Esophagus squamous epithelium (tissue), 5 donors: ENCODE data around the gene ANKRD40. TPM values are rescaled to one million over a fixed set of nuclear protein-coding genes. Genes with fewer than 3 reads are reported as not detected.
A peak's percentile ranks its signal among the peaks of the same experiment; 100 is the strongest.
"Not testable (repeated sequence)": the region's sequence is repeated elsewhere in the genome, so short reads cannot be mapped to it uniquely, and the experiment has no call there.

Source experiments
- DNase-seq: peaks from one replicate; lab custom pipeline; 2025; lab: John Stamatoyannopoulos, UW
- H3K27ac ChIP-seq, 4 donors: fragments of 200-600 bp; sonication (generic); one replicate each; pipeline ENCODE4 v1.5.1; 2016 to 2019; ENCODE audit warnings: mild to moderate bottlenecking in 1 of 4
- H3K27me3 ChIP-seq, 4 donors: fragments of 200-600 bp; sonication (generic); 1 replicate in 3 of 4; 2 replicates in 1 of 4; pipeline versions ENCODE4 v1.5.1 to v1.6.0; 2017 to 2021; ENCODE audit warnings: antibody characterized with exemption in 1 of 4
- H3K36me3 ChIP-seq, 3 donors: fragments of 200-600 bp; sonication (generic); one replicate each; pipeline ENCODE4 v1.5.1; 2016 to 2019
- H3K4me1 ChIP-seq, 3 donors: fragments of 200-600 bp; sonication (generic); one replicate each; pipeline ENCODE4 v1.5.1; 2017 to 2019
- H3K4me3 ChIP-seq, 4 donors: fragments of 200-600 bp; sonication (generic); 1 replicate in 3 of 4; 2 replicates in 1 of 4; pipeline ENCODE4 v1.5.1; 2016 to 2019; ENCODE audit warnings: mild to moderate bottlenecking in 2 of 4, moderate library complexity in 1 of 4
- H3K9me3 ChIP-seq, 3 donors: fragments of 200-600 bp; sonication (generic); one replicate each; pipeline ENCODE4 v1.5.1; 2016 to 2019
- CTCF ChIP-seq, 6 experiments: fragments of 450-650 bp in 4 of 6; fragments of 200-600 bp in 2 of 6; sonication (generic) in 2 of 6; IDR thresholded peaks; one replicate each; pipeline ENCODE4 v1.5.1; 2016 to 2019; ENCODE audit warnings: antibody characterized with exemption in 6 of 6, mild to moderate bottlenecking in 4 of 6, moderate library complexity in 4 of 6
- POLR2A ChIP-seq, 4 donors: fragments of 450-650 bp; IDR thresholded peaks; one replicate each; pipeline ENCODE4 v1.6.1; 2017; ENCODE audit warnings: antibody characterized with exemption in 4 of 4, mild to moderate bottlenecking in 4 of 4, moderate library complexity in 3 of 4
- WGBS, 2 donors: methylation state at CpG; one replicate each; pipeline ENCODE4 v1.1.5; 2018; 5-methylcytosine and 5-hydroxymethylcytosine counted together
- intact Hi-C: fragments of 100-400 bp; cut with DNase I; formaldehyde crosslinking; loops from one replicate; pipeline ENCODE4 v1.15.0; 2022
- total RNA-seq, 4 donors: library from RNA; depleted of rRNA; stranded (reverse); fragments of >200 nt; gene quantifications; one replicate each; pipeline ENCODE4 v1.1.0, GENCODE V29; 2016
- donor health status: DM: yes; HTN: yes; CAD: no.

The ANKRD40 gene
- total RNA-seq, 4 donors from 2014 or later, result 10.7 to 34.9 (median 17.9) TPM

DNA sequence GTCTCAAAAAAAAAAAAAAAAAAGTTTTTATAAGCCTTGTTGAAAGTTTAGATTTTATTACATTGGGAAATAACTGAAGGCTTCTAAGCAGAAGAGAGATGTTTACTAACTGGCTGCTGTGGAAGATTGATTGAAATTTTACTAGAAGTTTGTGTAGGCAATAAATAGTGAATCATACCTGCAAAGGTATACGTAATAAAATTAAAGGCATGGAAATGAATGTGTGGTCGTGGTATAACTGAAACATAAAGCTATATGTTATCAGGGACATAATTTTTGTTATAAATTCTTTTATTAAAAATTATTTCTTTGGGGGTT, 20.4 kb upstream of the ANKRD40 start:
- intact Hi-C loops, result no loop called here
- peaks cover 0 to 97% (median 70%) of the 10 kb centered on the region in 3 donors for H3K4me1 ChIP-seq
- no peak for DNase-seq
- WGBS, 2 donors, result 69 to 83% methylated on average over 2 of the region's 2 CpGs
- H3K9me3 ChIP-seq, result no peaks in the 10 kb centered on the region
- H3K36me3 ChIP-seq, result peaks cover 0 to 10% (median 0%) of the 10 kb centered on the region in 3 donors
- no peak overlapping the region for H3K27ac ChIP-seq
- TF ChIP-seq POLR2A (IDR thresholded peaks at IDR 0.05), result no peak
- no peak for TF ChIP-seq CTCF (IDR thresholded peaks at IDR 0.05)
- no peaks in the 10 kb centered on the region for H3K27me3 ChIP-seq
- H3K4me3 ChIP-seq, result no peak overlapping the region

DNA sequence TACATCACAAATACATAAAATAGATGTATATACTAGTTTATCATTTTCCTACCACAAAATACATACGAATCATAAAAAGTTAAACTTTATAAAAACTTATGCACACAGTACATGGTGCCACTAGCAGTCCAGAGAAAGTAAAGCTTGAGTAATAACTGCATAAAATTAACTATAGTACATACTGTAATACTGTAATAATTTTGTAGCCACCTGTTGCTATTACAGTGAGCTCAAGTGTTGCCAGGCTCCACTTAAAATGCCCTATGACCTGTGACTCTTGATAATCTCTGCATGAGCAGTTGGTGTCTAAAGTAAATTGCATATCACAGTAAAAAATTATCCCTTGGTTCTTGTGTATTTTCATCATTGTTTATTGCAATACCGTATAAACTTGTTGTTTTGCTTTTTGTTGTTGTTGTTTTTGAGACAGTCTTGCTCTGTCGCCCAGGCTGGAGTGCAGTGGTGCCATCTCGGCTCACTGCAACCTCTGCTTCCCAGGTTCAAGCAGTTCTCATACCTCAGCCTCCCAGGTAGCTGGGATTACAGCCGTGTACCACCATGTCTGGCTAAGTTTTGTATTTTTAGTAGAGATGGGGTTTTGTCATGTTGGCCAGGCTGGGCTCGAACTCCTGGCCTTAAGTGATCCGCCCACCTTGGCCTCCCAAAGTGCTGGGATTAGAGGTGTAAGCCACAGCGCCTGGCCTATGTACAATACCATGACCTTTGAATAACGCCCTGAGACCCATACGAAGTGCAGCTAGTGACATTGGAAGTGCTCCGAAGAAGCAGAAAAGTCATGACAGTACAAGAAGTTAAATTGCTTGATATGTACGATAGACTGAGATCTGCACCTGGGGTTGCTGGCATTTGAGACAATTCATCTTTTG, 18.3 kb upstream of the ANKRD40 start:
- no peak overlapping the region for H3K4me3 ChIP-seq
- TF ChIP-seq POLR2A (IDR thresholded peaks at IDR 0.05), result no peak
- no peak for TF ChIP-seq CTCF (IDR thresholded peaks at IDR 0.05)
- no peaks in the 10 kb centered on the region for H3K9me3 ChIP-seq
- H3K27ac ChIP-seq, result no peak overlapping the region
- intact Hi-C loops, result no loop called here
- 63 to 80% methylated on average over 12 of the region's 12 CpGs for WGBS, 2 donors
- H3K27me3 ChIP-seq, result no peaks in the 10 kb centered on the region
- peaks cover 0 to 10% (median 0%) of the 10 kb centered on the region in 3 donors for H3K36me3 ChIP-seq
- DNase-seq, result no peak
- H3K4me1 ChIP-seq, result peaks cover 0 to 100% (median 72%) of the 10 kb centered on the region in 3 donors

DNA sequence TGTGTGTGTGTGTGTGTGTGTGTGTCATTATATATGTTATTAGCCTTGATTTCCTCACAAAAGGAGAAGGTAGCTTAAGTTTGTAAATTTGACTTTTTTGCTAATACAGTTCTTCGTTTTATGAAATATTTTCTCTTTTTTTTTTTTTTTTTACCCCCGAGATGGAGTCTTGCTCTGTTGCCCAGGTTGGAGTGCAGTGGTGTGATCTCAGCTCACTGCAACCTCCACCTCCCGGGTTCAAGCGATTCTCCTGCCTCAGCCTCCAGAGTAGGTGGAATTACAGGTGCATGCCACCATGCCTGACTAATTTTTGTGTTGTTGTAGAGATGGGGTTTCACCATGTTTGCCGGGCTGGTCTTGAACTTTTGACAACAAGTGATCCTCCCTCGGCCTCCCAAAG, 16.9 kb upstream of the ANKRD40 start:
- 87 to 94% methylated on average over 6 of the region's 6 CpGs for WGBS, 2 donors
- H3K36me3 ChIP-seq, H3K27me3 ChIP-seq, H3K9me3 ChIP-seq, intact Hi-C loops, DNase-seq, H3K27ac ChIP-seq, H3K4me3 ChIP-seq: not testable (repeated sequence)
- H3K4me1 ChIP-seq, result peaks cover 0 to 92% (median 60%) of the 10 kb centered on the region in 3 donors

DNA sequence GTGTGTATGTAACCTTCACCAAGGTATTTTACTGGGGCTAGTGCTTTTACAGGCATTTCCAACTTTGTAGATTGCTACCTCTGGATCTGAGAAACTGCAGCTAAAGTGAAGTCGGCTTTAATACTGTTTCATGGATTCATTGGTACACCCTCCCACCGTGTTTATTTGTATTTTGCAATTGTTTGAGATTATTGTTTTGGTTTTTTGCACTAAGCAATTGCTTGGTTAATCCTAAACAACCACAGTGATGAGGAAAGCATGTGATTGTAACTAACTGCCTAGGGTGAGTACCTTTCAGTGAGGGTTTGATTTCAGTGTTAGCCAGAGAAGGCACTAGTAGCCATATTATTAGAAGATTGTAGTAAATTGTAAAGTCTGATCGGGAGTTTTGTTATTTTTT, 15.0 kb upstream of the ANKRD40 start:
- DNase-seq, result no peak
- H3K4me3 ChIP-seq, result no peak overlapping the region

GRCh38 chr17:50721194-50722010, 13.7 kb upstream of the ANKRD40 start:
- intact Hi-C loops, result no loop called here
- Histone ChIP-seq H3K9me3 (no peaks in the 10 kb centered on the region), H3K27ac (peak overlapping the region in 2 of 4 donors; percentile 98 to 99), H3K36me3 (peaks cover 0 to 6% (median 0%) of the 10 kb centered on the region in 3 donors), H3K27me3 (no peaks in the 10 kb centered on the region), H3K4me3 (peak overlapping the region; percentile 61 to 95 (median 86)), H3K4me1 (peaks cover 3 to 69% (median 40%) of the 10 kb centered on the region in 3 donors)
- DNase-seq, result no peak
- WGBS, 2 donors, result 2 to 3% methylated on average over 7 of the region's 7 CpGs
- no peak for TF ChIP-seq CTCF (IDR thresholded peaks at IDR 0.05)

More for the DNA sequence above, 15.0 kb upstream of the ANKRD40 start:
- Histone ChIP-seq H3K9me3 (no peaks in the 10 kb centered on the region), H3K4me1 (peaks cover 3 to 83% (median 51%) of the 10 kb centered on the region in 3 donors), H3K36me3 (peaks cover 0 to 7% (median 0%) of the 10 kb centered on the region in 3 donors), H3K27ac (no peak overlapping the region), H3K27me3 (no peaks in the 10 kb centered on the region)
- intact Hi-C loops, result no loop called here
- 20 to 25% methylated on average over 3 of the region's 3 CpGs for WGBS, 2 donors
- TF ChIP-seq CTCF (IDR thresholded peaks at IDR 0.05) (no peak), POLR2A (IDR thresholded peaks at IDR 0.05) (no peak)
